Measurements from ENCODE around the gene SSNA1.

The SSNA1 gene

DNA sequence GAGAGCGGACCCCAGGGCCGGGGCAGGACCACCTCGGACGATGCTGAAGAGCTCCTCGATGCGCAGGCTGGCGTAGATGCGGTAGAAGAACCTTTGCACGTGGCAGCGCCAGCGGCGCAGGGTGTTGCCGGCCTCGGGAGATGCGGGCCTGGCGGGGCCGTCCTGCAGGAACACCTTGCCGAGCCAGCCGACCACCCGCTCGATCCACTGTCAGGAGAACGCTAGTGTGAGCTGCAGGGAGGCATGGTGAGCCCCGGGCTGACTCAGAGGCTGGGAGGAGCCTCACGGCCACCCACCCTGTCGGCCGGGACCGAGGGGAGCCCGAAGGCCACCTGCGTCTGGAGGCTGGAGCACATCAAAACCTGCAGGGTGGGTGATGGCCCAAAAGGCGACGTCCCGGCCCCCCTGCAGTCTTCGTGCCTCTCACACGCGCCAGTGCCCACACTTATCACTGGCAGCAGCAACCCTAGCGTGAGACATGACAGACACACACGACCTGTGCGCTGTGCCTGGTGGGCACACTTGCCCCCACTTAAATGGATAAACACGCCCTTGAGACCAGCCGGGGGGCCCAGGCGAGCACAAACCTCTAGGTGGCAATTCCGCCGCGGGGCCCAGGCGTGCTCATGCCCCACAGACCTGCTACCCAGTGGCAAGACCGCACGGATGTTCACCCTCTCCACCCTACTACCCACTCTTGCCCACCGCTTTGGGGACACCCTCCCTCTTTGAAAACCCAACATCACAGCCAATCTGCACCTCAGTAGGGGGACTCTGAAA, 3.4 kb upstream of the SSNA1 start:
- no peak for DNase-seq

DNA sequence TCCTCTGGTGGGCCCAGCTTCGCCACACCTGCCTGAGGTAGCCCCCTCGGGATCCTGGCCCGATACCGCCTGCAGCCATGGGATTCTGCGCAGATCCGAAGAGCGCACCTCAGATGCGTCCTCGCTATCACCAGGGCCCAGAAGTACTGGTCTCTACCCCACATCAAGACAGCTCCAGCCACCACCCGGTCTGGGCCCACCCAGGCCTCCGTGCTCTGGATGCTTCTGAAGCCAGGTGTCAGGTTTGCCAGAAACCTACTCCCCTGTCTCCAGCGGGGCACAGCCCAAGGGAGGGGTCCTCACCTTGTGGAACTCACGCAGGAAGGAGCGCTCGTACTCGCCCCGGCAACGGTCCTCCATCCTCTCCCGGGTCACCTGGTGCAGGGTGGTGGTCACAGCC, 2.6 kb upstream of the SSNA1 start:
- no peak for DNase-seq

DNA sequence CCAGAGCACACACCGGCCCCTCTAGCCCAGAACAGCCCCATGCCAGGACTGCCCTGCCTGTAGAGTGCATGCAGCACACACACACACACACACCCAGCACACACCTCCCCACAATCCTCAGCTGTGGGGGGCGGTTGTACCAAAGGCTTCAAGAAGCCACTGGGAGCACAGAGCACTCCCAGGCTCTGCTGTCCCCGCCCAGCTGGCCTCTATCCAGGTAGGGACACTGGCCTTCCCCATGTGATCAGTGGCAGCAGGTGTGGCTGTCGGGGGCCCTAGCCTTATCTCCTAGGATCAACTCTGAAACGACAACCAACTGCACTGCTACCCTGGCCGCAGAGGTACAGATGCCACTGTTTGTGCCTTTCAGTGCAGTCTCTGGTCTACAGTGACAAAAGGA, 2.1 kb upstream of the SSNA1 start:
- DNase-seq: no peak

DNA sequence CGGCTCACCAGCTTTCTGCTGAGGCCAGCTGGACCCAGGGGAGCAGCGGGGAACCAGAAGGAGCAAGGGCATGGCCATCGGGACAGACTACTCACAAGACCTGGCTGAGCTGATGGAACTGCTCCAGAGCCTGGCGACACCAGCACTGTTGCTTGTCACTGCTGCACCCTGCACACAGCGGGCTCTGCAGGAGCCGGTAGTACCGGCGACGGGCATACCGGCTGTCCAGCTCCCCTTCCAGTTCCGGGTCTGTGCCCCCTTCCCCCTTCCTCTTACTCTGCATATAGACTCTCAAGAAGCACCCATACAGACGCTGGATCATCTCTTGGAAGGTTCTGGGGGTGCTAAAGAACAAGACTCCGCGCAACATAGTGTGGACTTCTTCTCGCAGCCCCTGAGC, 1.1 kb upstream of the SSNA1 start:
- DNase-seq: no peak

DNA sequence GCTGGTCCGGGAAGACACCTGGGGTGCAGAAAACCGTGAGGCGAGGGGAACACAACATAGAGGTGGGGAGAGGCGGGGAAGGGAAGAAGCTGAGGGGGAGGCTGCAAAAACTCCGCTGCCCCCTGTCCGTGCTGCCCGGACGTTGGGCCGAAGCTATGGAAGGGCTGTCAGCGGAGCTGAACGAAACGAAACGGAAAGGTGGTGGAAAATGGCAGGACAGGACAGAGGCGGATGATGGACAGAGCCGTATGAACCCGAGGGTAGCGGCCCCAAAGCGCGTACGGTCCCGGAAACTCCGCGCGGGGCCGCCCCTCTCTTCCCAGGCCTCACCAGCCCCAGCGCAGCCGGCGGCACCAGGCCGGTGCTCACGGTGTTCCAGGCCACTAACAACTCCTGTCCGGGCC, 388 bp upstream of the SSNA1 start:
- no peak for DNase-seq

DNA sequence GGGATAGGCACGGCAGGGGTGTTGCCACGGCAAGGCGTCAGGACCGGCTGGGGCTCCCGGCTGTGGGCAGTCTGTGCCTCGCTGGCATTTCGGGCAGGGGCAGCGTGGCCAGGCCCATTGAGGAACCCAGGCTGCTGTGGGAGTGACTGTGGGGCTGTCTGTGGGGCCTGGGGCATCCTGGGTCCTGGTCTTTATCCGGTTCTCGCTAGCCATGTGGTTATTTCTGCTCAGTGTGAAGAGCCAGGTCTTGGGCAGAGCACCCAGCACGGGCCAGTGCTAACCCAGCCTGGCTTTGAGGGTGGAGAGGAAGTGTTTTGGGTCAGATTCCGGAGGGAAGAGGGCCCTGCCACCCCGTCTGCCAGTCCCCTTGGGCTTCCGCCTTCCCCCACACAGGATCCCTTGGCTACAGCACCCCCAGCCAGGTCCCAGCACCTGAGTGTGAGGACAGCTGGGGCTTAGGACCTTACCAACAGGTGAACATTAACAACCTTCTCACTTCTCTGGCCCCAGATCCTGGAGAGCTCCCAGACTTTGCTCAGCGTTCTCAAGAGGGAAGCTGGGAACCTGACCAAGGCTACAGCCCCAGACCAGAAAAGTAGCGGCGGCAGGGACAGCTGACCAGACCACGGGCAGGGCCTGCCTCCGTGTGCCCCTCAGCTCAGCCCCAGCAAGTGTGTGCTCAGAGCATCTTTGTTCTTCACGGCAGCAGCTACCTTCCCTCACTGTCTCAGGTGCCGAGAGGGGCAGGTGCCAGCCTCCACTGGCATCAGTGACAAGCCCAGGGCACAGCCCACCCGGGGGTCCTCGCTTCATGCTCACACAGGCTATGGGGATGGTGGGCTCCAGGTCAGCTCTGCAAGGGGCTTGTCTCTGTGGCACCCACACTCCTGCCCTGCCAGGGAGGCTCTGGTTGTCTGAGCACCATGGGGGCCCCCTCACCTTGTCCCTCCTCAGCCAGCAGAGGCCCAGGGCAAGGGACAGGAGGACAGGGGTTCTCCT, 1.1 kb downstream of the SSNA1 start:
- no peak for DNase-seq

DNA sequence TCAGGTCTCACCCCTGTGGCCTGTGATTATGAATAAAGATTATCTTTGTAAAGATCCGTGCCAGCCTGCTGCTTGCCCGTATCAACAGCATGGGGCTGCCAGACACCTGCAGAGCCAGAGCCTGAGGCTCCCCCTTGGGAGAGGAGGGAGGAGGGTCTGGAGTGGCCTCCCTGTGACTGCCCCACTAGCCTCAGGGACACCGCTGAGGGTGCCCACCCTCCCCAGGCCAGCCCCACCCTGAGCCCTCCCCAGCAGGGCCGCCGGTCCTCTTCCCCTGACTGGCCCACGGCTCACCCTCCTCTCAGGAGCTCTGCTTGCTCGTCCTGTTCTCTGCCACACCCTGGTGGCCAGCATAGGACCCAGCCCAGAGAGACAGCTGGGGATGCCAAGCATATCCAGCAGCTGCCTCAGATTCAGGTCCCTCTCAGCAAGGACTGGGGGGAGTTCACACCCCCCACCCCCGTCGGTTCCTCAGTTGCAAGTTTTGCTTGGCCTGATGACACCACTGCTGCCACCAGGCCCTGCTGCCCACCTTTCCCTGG, 1.9 kb downstream of the SSNA1 start:
- no peak for DNase-seq

DNA sequence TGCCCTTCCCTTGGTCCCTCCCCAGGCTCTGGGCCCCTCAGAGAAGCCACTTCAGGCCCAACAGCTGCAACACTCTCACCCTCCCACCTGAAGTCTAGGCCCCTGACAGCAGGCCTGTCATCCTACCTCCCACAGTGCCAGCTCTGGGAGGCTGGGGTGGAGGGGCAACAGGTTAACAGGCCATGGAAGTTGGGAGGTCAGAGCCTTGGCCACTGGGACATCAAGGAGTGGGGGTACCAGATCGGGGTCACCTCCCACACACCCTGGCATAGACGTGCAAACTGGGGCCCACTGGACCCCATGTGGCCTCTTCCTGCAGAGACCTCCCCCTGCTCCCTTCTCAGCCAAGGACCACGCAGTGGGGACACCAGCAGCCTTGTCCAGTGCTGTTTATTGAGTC, 2.8 kb downstream of the SSNA1 start:
- DNase-seq: no peak

DNA sequence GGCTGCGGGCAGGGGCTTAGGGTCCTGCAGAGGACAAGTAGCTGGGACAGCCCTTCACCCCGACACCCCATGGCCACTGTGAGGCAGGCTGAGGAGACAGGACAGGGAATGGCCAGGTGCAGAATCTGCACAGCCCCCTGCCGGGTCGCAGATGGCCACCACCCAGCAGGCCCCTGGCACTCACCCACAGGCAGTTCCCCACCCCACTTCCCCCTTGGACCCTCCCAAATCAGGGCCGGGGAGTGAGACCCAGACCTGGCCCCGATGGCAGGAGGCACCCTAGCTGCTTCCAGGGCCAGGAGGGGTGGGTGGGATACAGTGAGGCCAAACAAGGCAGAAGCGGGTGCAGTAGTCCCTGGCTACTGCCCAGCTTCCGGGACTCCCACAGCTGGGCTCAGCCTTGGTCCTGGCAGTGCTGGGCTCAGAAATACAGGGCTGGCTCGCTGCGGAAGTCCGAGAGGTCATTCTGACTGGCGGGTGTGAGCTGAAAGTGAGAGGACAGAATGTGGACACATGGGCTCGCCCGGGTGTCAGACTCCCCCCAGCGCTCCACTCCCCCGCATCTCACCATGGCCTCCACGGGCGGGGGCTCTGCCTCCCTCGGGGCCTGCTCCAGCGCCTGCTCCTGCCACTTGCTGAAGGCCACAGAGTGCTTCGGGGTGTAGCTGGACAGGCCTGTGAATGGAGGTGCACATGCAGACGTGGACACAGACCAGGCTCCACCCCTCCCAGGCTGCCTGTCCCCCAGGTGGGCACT, 3.4 kb downstream of the SSNA1 start:
- DNase-seq: no peak

DNA sequence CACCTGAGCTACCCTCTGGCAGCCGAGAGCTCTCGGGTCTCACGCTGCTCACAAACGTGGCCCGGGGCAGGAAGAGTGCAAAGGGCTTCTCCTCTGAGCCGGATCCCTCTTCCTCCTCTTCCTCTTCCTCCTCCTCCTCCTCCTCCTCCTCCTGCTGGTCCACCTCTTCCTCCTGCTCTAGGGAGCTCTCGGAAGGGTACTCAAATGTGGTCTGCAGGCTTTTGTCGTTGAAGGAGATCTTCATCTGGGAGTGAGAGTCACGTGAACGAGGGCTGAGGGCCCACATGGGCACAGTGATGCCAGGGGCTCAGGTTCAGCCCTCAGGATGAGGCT, 3.9 kb downstream of the SSNA1 start:
- no peak for DNase-seq

DNA sequence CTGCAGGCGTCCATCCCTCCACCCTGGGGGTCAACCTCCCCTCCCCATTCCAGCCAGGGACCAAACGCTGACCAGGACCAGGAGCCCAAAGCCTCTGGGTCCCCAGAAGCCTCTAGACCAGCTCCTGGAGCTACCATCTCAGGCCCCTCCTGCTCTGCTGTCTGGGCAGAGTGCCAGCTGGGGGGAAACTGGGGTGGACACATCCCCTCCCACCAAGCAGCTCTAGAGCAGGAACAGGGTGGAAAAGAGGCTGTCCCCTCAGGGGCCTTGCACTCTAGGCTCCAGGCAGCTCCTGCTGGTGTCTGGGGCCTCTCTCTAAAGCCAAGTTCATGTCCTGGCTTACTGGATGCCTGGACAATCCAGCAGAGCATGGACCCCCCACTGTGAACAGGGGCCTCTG, 4.4 kb downstream of the SSNA1 start:
- no peak for DNase-seq

DNA sequence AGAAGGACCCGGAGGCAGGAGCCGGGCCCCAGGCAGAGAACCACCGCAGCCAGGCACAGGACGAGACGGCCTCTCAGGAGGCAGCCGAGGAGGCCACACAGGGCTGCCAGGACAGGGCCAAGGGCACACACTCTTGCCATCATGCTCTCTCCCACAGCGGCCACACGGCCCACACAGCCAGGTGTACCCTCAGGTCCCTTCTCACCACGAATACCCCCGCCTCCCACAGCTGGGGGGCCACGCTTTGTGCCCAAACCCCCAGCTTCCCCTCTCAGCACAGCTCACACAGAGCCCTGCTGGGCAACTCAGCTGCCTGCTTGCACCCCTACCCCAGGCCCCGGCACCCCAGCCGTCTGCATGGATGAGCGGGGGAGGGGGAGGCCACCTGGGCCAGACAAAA, 5.3 kb downstream of the SSNA1 start:
- no peak for DNase-seq

DNA sequence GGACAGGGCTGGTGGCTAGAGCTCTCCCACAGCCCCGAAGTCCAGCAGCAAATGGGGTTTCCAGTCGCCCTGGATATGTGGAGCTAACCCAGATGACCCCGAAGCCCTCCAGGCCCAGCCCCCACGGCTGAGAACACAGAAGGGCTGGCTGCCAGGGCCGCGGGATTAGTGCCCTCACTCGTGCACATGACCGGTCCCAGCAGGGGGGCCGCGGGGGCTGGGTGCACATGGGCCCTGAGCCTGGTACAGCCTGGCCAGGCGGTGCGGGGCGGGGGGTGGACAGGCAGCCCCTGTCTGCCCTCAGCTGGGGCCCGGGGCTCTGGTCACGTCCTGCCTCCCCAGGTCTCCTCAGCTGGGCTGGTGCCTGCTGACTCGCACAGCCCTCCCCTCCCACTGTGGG, 5.9 kb downstream of the SSNA1 start:
- no peak for DNase-seq

DNA sequence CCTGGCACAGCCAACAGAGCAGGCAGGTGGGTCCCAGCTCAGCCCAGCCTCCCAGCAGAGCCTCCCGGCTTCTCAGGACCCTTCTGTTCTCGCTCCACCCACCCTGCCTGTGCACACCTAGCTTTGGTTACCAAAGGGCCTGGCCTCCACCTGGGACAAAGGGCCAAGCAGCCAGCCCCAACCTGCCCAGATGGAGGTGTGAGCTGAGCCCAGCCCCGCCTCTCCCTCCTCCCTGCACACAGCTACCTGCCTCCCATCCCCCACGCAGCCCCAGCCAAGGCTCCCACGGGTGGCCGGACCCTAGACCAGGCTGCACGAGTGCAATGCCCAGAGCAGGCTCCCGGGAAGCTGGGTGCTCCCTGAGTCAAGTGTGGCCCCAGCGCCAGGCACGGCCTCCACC, 6.4 kb downstream of the SSNA1 start:
- DNase-seq: no peak

DNA sequence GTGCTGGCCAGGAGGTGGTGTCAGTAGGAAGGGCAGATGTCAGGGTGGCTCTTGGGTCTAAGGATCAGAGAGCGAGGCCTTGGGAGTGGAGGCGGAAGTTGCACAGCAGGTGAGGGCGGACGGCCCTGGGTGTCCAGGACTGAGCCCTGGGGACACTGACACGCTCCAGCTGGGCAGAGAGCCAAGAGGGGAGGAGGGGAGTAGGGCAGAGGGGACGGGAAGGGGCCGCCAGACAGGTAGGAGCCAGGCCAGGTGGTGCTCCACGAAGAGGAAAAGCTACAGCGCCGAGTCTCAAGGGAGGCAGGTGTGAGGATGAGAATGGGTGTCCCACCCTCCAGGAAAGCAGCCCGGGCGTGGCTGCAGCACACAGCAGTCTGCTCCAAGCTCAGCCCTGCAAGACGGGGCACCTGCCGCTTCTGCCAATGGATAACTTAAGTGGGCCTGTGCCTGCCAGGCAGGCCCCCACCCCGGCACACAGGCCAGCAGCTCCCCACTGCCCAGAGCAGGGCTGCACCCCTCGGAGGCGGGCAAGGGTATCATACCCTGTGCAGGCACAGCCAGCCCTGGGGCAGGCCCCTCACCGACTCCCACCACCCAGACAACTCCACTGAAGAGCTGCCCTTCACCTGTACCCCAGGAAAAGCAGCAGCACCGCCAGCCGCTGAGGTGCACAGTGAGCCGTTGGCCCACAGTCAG, 7.2 kb downstream of the SSNA1 start:
- DNase-seq: peak; percentile 86

DNA sequence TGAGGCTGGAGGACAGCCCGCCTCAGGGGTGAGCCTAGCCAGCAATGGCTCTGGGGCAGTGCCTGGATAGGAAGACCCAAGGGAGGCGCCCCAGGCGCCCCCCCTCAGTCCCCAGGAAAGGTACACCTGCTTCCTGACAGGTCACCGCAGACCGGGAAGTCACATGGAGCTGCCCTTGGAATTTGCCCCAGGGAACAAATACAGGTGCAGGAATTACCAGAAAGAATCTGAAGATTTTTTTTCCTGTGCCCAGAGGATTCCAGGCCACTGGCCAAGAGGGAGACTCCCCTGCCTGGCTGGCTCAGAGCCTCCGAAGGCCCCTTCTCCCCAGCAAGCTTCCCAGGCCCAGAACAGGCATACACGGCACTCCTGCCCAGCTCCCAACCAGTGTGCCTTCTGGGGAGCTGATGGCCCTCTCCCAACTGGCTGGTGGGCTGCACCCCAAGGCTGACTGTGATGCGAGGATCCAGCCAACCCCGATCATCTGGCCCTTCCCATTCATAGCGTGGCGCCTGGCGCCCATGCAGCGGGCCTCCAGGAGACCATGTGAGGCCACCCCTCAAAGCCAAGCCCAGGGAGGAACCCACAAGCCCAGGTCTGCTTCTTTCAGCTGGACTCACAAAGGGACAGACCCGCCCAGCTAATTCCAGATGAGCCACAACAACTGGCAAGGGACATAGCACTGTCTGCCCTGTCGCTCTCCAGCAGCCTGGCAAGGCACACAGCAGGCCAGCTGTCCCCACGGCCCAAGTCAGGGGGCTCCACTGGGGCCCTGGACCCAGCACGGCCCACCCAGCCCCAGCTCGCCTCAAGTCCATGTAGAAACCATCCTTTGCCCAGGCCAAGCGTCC, 9.8 kb downstream of the SSNA1 start:
- DNase-seq: peak; percentile 12

DNA sequence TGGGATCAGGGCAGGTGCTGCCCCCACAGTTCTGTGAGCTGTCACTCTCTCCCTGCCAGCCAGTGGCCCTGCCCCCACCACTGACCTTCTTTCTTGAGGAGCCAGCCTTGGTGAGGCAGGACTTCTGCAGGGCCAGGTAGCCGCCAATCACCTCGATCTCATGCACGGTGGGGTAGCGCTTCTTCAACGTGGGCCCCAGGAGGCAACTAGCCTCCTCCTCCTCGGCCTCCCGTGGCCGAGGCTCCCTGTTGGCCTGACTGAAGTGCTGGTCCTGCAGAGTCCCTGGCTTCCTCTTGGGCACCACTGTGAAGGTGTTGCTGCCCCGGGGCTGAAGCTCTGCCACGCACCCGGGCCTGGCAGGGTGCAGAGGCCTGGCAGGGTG, 10.4 kb downstream of the SSNA1 start:
- DNase-seq: no peak

DNA sequence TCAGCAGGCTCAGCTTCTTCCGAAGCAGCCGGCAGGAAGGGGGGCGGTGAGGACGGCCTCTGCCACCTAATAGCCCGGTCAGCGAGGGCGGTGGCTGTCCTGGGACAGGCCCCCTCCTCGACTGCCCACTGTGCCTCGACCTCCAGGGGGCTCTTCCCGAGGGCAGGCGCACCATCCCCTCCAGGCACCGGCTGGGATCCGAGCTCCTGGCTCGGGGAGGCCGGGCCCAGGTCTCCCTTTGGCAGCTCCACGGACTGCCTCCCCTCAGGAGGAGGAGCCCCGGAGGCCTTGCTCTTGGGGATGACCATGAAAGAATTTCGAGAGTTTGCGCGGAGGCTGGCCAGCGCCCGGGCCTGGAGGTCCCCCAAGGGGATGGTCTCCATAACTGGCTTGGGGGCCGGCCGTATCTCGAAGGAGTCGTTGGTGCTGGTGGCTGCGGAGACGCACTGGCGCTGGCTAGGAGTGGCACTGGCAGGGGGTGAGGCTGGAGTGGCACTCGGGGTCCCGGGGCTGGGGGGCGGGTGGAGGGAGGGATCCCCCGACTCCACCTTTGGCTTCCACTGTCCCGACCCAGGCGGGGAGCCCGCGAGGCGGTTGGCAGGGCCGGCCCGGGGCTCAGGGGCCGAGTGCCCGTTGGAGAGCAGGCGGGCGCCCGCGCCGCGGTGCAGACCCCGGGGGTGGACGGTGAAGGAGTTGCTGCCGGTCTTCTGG, 11.1 kb downstream of the SSNA1 start:
- no peak for DNase-seq

DNA sequence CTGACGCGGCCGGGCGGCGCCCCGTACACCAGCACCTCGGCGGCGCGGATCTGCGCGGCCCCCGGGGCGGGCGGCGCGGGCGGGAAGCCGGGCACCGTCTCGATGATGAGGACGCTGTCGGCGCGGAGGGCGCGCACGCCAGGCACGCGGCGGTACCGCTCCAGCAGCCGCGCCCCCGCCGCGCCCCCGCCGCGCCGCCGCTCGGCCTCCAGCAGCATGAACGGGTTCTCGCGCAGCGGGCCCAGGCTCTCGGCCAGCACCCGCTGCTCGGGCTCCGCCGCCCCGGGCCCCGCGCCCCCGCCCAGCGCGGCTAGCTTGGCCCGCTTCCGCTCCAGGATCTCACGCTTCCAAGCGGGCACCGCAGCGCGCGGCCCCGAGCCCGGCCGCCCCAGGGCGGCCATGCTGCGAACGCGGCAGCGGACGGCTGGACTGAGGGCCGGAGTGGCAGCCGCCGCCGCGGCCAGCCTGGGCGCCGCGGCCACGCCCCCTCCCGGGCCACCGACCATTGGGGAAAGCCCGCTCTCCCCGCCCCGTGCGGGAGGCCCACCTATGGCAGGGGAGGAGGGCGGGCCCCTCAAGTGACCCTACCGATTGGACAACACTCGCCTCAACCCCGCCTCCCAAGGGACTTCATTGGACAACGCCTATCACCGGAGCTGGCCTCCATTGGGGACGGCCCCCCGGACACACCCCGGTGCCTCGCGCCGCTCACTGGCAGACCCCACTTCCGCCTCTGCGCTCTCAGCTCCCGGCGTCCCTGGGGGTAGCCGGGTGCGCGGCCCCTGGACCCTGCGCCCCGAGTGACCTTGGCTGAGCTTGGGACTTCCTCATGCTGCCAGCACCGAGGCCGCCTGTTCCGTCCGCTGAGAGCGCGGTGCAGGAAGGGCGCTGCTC, 12.1 kb downstream of the SSNA1 start, which contains the start of gene TPRN:
TPRN (minus strand) TSS at position 431 of the 894 bp plus-strand sequence; CDS start at position 401, 30 bp downstream.
- peak; percentile 99 for DNase-seq
